Stimulated activated naive B cell treated with anti-CD40 and anti-IgM and Interleukin-4, amounts not matched to agents 10 μg/mL and 1 μg/mL and 100 μg/mL, for 72 hours (primary cell): ENCODE measurements around the gene MAPKBP1.

Experiments used
- ATAC-seq, 2 donors: fragments of 150-1000 bp; cut with Tn5 transposase; replicated peaks; 2 replicates each; pipeline ENCODE4 v1.10.0; 2021; ENCODE audit warnings: moderate library complexity in 1 of 2
- DNase-seq: peaks from one replicate; pipeline ENCODE4 v3.0.0; 2021
- H3K27ac Mint-ChIP-seq: one replicate; pipeline ENCODE4 v1.8.0; 2022; ENCODE audit warnings: mild to moderate bottlenecking, mixed read lengths
- H3K27me3 Mint-ChIP-seq, 2 donors: one replicate each; pipeline ENCODE4 v1.8.0; 2022; ENCODE audit warnings: mixed read lengths in 2 of 2
- H3K36me3 Mint-ChIP-seq, 2 donors: one replicate each; pipeline ENCODE4 v1.8.0; 2022; ENCODE audit warnings: mixed read lengths in 2 of 2, mild to moderate bottlenecking in 1 of 2
- H3K4me1 Mint-ChIP-seq, 2 donors: one replicate each; pipeline ENCODE4 v1.8.0; 2022; ENCODE audit warnings: mixed read lengths in 2 of 2, mild to moderate bottlenecking in 1 of 2
- H3K4me3 Mint-ChIP-seq, 2 donors: one replicate each; pipeline ENCODE4 v1.8.0; 2022; ENCODE audit warnings: mild to moderate bottlenecking in 2 of 2, mixed read lengths in 2 of 2, moderate library complexity in 1 of 2
- H3K9me3 Mint-ChIP-seq, 2 donors: one replicate each; pipeline ENCODE4 v1.8.0; 2022; ENCODE audit warnings: mixed read lengths in 2 of 2, mild to moderate bottlenecking in 1 of 2

Gene MAPKBP1

DNA sequence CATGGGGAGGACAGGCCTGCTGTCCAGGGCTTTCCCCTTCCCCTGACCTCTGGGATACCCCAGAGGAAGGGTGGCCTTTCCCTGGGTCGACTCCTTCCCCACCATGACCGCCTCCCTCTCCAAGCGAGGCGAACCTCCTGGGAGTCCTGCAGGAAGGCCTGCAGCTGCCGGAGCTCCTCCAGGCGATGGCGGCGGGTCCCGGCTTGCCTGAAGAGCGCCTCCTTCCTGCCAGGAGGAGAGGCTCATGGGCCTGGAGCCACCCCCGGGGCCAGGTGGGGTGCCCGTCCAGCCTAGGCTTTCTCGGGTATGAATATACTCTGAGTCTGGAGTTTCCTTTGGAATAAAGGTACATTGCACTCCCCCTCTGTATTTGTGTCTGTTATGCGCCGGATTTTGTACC lies 84.5 kb downstream of the MAPKBP1 start:
- Mint-ChIP-seq H3K4me3 (no peak overlapping the region), H3K36me3 (no peaks in the 10 kb centered on the region), H3K9me3 (no peaks in the 10 kb centered on the region), H3K27me3 (no peaks in the 10 kb centered on the region), H3K27ac (no peak overlapping the region), H3K4me1 (peaks cover 8 to 11% of the 10 kb centered on the region in 2 donors)
- DNase-seq (no peak), ATAC-seq (no peak)

GRCh38 chr15:41860049-41860828 lies 86.0 kb downstream of the MAPKBP1 start:
- H3K9me3 Mint-ChIP-seq = no peaks in the 10 kb centered on the region
- H3K4me3 Mint-ChIP-seq = no peak overlapping the region
- no peak overlapping the region for H3K27ac Mint-ChIP-seq
- ATAC-seq (peak; percentile 18 to 33), DNase-seq (no peak)
- H3K36me3 Mint-ChIP-seq = no peaks in the 10 kb centered on the region
- no peaks in the 10 kb centered on the region for H3K27me3 Mint-ChIP-seq
- H3K4me1 Mint-ChIP-seq = peaks cover 8 to 11% of the 10 kb centered on the region in 2 donors

DNA sequence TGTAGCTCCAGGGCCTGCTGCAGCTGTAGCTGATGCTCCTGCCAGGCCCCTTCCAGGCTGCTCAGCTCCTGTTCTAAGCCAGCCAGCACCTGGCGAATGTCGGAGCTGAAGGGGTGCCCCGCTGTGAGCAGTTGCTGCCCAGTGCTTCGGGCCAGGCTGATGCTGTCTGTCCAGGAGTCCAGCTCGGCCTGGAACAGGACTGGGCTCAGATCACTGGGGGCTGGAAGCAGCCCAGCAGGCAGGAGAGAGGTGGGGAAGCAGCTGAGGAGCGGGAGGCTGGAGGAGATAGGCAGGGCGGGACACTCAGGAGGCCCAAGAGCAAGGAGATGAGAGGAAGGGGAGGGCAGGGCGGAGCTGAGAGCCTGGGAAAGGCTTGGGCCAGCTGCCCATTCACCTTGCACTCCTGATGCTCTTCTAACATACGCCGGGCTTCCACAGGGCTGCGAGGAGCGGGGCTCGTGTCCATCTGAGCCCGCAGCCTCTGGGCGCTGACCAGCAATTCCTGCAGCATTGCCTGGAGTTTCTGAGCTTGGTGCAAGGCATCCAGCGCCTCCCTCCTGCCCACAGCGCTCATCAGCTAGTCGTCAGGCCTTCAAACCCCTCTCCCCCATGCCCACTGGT lies 87.6 kb downstream of the MAPKBP1 start:
- Mint-ChIP-seq H3K4me3 (no peak overlapping the region), H3K9me3 (no peaks in the 10 kb centered on the region), H3K27me3 (no peaks in the 10 kb centered on the region), H3K27ac (no peak overlapping the region), H3K36me3 (no peaks in the 10 kb centered on the region), H3K4me1 (peaks cover 8 to 11% of the 10 kb centered on the region in 2 donors)
- ATAC-seq = no peak
- no peak for DNase-seq

- H3K27ac Mint-ChIP-seq = no peak overlapping the region
- H3K4me1 Mint-ChIP-seq = peaks cover 8 to 11% of the 10 kb centered on the region in 2 donors
- no peaks in the 10 kb centered on the region for H3K9me3 Mint-ChIP-seq
- H3K4me3 Mint-ChIP-seq = no peak overlapping the region
- no peaks in the 10 kb centered on the region for H3K27me3 Mint-ChIP-seq
- no peak for DNase-seq
- no peaks in the 10 kb centered on the region for H3K36me3 Mint-ChIP-seq
- ATAC-seq = no peak
Observed at GRCh38 chr15:41862515-41863116, 88.3 kb downstream of the MAPKBP1 start.

DNA sequence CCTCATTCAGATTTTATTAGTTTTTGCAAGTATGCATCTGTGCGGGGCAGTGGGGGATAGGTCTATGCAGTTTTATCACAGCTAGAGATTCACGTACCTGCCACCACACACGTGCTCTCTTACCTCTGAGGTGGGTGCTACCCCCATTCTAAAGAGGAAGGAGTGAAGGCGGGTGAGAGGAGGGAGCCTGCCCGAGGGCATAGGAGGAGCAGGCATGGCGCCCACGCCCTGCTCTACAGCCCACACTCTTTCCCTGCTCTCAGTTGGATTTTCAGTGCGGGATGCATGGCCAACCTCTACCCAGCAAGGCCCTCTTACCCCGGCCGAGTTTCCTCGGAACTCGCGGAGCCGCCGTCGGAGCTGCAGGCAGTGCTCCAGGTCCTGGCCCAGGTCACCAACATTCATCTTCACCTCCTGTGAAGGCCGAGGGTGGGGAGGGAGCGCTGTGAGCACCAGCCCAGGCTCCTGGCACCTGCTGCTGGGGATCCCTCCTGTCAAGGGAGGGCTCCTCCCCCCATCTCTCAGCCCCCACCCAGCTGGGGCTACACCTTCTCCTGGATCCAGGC lies 91.3 kb downstream of the MAPKBP1 start:
- H3K9me3 Mint-ChIP-seq = no peaks in the 10 kb centered on the region
- ATAC-seq (no peak), DNase-seq (no peak)
- no peak overlapping the region for H3K4me3 Mint-ChIP-seq
- H3K36me3 Mint-ChIP-seq = no peaks in the 10 kb centered on the region
- no peaks in the 10 kb centered on the region for H3K27me3 Mint-ChIP-seq
- H3K4me1 Mint-ChIP-seq = peaks cover 0 to 2% of the 10 kb centered on the region in 2 donors
- H3K27ac Mint-ChIP-seq = no peak overlapping the region

- no peaks in the 10 kb centered on the region for H3K36me3 Mint-ChIP-seq
- H3K9me3 Mint-ChIP-seq = no peaks in the 10 kb centered on the region
- H3K27me3 Mint-ChIP-seq = no peaks in the 10 kb centered on the region
- DNase-seq (no peak), ATAC-seq (no peak)
- no peak overlapping the region for H3K27ac Mint-ChIP-seq
- H3K4me3 Mint-ChIP-seq = no peak overlapping the region
- H3K4me1 Mint-ChIP-seq = no peaks in the 10 kb centered on the region
Observed at GRCh38 chr15:41866263-41866703, 92.0 kb downstream of the MAPKBP1 start.

DNA sequence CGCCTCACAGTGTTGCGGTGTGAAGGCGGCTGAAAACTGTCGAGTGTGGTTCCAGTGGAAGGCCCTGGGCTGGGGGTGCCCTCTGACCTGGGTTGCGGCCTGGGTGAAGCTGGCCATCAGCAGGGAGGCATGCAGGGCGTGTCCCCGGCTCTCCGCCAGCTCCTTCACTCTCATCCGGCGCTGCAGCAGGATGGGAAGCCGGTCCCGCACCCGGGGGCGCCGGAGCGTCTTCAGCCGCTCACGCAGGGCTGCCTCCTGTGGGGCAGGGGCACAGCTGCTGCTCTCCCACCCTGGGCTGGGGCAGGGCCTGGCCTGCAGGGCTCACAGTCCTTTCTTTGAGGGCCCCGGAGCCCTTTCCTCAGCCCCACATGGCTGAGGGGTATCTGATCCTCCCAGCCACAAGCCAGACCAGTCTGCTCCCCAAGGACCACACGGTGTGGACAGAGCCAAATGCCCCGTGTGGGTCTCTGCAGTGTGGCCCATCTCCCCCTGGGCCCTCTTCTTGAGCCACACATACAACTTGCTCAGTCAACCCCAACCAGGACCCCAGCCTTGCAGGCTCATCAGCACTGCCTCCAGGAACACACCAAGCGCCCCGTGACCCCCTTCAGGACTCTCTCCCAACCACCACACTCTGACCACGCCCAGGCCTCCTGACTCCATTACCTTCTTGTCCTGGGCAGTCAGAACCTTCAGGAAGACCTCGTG lies 92.7 kb downstream of the MAPKBP1 start:
- ATAC-seq (no peak), DNase-seq (no peak)
- no peaks in the 10 kb centered on the region for H3K36me3 Mint-ChIP-seq
- H3K27me3 Mint-ChIP-seq = no peaks in the 10 kb centered on the region
- H3K9me3 Mint-ChIP-seq = no peaks in the 10 kb centered on the region
- no peak overlapping the region for H3K4me3 Mint-ChIP-seq
- H3K4me1 Mint-ChIP-seq = no peaks in the 10 kb centered on the region
- no peak overlapping the region for H3K27ac Mint-ChIP-seq

DNA sequence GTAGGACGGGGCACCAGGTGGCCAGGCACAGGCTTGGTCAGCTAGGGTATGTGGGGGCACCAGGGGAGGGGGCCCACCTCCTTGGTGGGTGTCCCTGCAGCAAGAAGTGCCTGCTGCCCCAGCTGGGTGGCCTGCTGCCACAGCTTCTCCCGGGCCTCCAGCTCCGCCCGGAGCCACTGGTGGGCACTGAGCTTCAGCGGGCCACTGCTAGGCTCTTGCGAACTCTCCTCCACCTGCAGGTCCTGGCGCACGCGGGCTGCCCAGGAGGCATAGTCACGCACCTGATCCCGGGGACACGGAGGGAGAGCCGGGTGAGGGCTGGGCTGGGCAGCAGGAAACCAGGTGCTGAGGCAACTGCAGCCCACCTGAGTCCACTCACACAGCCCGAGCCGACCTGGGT lies 94.0 kb downstream of the MAPKBP1 start:
- H3K4me3 Mint-ChIP-seq = no peak overlapping the region
- no peaks in the 10 kb centered on the region for H3K36me3 Mint-ChIP-seq
- DNase-seq (no peak), ATAC-seq (no peak)
- peaks cover 0 to 3% of the 10 kb centered on the region in 2 donors for H3K4me1 Mint-ChIP-seq
- H3K27me3 Mint-ChIP-seq = peaks cover 0 to 11% of the 10 kb centered on the region in 2 donors
- H3K27ac Mint-ChIP-seq = no peak overlapping the region
- H3K9me3 Mint-ChIP-seq = no peaks in the 10 kb centered on the region

DNA sequence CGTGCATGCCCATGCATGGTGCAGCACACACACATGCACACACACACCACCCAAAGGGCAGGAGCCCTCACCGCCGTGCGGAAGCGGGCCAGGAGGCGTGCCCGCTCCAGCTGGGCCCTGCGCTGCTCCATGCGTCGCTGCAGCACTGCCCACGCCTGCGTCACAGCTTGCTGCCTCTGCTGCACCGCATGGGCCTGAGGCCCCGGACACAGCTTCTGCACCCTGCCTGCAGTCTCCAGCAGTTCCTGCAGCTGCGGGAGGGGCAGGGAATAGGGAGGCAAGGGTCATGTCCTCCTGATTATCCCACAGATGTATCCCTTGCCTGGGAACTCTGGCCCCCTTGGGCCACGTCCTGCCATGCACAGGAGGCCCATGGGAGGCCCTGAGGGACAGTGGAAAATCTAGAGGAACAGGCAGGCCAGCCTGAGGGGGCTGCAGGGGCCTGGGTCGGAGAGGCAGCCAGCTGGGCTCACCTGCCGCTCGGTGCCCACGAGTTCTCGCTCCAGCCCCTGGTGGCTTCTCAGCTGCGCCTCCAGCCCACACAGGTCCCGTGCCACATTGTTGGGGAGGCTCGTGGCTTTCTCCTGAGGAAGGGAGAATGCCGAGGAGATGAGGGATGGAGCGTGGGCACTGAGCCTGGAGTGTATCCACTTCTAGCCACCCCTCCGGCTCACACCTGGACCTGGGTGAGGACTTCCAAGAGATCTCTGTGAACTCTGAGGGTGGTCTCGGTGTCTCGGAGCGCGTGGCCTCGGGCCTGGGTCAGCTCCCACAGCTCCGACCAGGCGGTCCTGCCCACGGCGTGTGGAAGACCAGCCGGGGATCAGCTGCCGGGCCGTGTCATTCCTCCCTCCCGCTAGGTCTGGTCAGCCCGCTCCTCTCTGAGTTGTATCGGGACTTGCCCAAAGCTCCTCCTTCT lies 95.7 kb downstream of the MAPKBP1 start:
- no peak overlapping the region for H3K27ac Mint-ChIP-seq
- no peak overlapping the region for H3K4me3 Mint-ChIP-seq
- no peaks in the 10 kb centered on the region for H3K9me3 Mint-ChIP-seq
- ATAC-seq (no peak), DNase-seq (no peak)
- H3K4me1 Mint-ChIP-seq = peaks cover 0 to 3% of the 10 kb centered on the region in 2 donors
- peaks cover 0 to 14% of the 10 kb centered on the region in 2 donors for H3K27me3 Mint-ChIP-seq
- H3K36me3 Mint-ChIP-seq = no peaks in the 10 kb centered on the region

DNA sequence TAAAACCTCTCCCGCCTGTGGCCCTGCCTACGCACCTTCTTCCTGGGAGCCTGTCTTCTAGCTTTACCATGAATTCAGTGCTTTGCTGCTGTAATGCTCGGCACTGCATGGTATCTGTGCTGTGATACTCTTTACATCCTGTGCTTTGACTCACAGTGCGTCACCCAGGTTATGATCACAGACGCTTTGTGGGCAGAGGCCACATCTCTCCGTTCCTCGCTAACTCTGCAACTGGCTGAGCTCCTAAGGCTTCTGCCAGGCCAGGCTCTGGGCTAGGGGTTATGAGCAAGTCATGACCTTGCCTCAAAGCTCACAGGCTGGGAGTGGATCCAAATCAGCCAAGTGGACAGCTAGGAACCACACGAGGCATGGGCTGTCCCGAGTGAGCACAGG lies 96.4 kb downstream of the MAPKBP1 start:
- Mint-ChIP-seq H3K27ac (no peak overlapping the region), H3K9me3 (no peaks in the 10 kb centered on the region), H3K4me1 (peaks cover 3 to 4% of the 10 kb centered on the region in 2 donors), H3K27me3 (peaks cover 0 to 14% of the 10 kb centered on the region in 2 donors), H3K36me3 (no peaks in the 10 kb centered on the region), H3K4me3 (no peak overlapping the region)
- DNase-seq = no peak
- ATAC-seq = no peak

DNA sequence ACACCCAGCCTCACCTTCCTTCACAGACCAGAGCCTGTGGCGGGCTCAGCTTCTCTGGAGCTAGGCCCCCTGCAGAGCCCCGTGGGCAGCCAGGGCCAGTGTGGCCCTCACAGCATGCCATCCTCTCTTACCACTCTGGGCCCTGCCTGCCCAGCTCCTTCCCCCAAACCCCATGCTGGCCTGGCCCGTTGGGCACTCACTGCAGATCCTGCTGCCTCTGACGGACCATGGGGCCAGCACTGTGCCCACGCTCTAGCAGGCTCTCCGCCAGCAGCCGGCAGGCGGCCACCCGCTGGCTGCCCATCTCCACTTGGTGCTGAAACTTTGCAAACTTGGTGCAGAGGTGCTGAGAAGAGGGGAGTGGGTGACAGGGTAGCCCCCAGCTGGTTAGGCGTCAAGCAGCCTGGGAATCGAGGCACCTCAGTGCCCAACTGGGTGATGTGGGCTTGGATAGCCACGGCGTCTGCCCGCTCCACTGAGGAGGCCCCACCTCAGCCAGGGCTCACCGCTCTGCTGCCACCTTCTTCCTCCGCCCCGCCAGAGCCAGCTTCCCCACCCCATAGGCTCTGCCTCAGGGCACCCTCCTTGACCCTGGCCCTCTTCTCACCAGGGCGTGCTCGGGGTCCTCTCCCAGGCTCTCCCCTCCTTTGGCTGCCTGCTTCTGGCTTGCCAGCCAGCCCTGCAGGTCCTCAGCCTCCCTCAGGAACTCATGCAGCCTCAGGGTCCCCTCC lies 97.1 kb downstream of the MAPKBP1 start:
- H3K9me3 Mint-ChIP-seq = no peaks in the 10 kb centered on the region
- peaks cover 7 to 11% of the 10 kb centered on the region in 2 donors for H3K4me1 Mint-ChIP-seq
- no peak overlapping the region for H3K27ac Mint-ChIP-seq
- peaks cover 5 to 14% of the 10 kb centered on the region in 2 donors for H3K27me3 Mint-ChIP-seq
- no peak overlapping the region for H3K4me3 Mint-ChIP-seq
- ATAC-seq (no peak), DNase-seq (no peak)
- H3K36me3 Mint-ChIP-seq = no peaks in the 10 kb centered on the region

DNA sequence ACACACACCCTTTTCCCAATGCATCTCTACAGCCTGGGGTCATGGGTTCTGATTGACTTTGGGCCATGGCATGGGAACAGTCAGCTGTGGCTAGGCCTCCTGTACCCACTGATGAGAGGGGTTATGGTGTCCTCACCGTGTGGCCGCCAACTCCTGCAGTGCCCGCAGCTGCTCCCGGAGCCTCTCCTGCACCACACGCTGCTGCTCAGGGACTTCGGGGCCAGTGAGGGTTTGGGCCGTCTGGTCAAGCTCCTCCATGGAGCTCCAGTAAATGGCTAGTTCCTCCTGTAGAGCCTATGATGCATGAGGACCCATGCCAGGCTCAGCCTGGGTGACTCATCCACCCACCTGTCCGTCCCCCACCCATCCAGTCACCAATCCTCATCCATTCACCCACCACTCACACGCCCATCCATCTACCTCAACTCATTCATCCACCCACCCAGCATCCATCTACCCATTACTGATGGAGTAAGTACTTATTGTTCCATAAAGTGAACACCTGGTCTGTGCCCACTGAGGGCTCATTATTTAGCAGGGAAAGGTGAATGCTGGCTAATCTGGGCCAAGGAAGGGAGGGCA lies 98.0 kb downstream of the MAPKBP1 start:
- H3K36me3 Mint-ChIP-seq = no peaks in the 10 kb centered on the region
- no peaks in the 10 kb centered on the region for H3K9me3 Mint-ChIP-seq
- ATAC-seq = no peak
- DNase-seq = no peak
- H3K27ac Mint-ChIP-seq = no peak overlapping the region
- H3K4me1 Mint-ChIP-seq = peaks cover 7 to 11% of the 10 kb centered on the region in 2 donors
- H3K27me3 Mint-ChIP-seq = peaks cover 6 to 14% of the 10 kb centered on the region in 2 donors
- no peak overlapping the region for H3K4me3 Mint-ChIP-seq

- Mint-ChIP-seq H3K27me3 (peaks cover 6 to 14% of the 10 kb centered on the region in 2 donors), H3K4me1 (peaks cover 8 to 11% of the 10 kb centered on the region in 2 donors), H3K36me3 (no peaks in the 10 kb centered on the region), H3K27ac (no peak overlapping the region), H3K4me3 (no peak overlapping the region), H3K9me3 (no peaks in the 10 kb centered on the region)
- DNase-seq (no peak), ATAC-seq (no peak)
Observed at GRCh38 chr15:41873711-41874110, 99.4 kb downstream of the MAPKBP1 start.
